ENCODE results near the gene WNT2. TPM values are rescaled to one million over a fixed set of nuclear protein-coding genes. Genes with fewer than 3 reads are reported as not detected.
A peak's percentile ranks its signal among the peaks of the same experiment; 100 is the strongest.

Gene WNT2
- total and polyA plus RNA-seq, 10 of the 15 experiments (the other 5 are each of a cell fraction or from before 2014, with no cell fraction given), result 0.07 to 0.34 (median 0.19) TPM

DNA sequence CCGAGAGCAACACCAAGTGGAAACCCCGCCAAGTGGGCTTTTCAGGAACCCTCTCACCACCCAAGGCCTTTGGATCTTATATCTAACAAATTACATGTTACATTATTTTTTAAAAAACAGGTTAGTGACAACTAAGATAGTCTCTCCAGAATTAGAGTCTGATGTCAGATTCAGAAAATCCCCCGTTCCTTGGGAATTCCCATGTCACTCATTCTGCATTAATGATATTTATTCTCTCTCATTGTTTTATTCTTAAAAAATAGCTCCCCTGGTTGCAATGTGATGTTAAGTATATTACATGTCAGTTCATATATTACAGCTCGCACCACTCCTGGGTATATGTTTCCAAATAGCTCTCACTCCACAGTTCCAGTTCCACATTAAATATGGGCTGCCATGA is 81.8 kb downstream of the WNT2 start (continued):
- TF ChIP-seq, protein P1, sequence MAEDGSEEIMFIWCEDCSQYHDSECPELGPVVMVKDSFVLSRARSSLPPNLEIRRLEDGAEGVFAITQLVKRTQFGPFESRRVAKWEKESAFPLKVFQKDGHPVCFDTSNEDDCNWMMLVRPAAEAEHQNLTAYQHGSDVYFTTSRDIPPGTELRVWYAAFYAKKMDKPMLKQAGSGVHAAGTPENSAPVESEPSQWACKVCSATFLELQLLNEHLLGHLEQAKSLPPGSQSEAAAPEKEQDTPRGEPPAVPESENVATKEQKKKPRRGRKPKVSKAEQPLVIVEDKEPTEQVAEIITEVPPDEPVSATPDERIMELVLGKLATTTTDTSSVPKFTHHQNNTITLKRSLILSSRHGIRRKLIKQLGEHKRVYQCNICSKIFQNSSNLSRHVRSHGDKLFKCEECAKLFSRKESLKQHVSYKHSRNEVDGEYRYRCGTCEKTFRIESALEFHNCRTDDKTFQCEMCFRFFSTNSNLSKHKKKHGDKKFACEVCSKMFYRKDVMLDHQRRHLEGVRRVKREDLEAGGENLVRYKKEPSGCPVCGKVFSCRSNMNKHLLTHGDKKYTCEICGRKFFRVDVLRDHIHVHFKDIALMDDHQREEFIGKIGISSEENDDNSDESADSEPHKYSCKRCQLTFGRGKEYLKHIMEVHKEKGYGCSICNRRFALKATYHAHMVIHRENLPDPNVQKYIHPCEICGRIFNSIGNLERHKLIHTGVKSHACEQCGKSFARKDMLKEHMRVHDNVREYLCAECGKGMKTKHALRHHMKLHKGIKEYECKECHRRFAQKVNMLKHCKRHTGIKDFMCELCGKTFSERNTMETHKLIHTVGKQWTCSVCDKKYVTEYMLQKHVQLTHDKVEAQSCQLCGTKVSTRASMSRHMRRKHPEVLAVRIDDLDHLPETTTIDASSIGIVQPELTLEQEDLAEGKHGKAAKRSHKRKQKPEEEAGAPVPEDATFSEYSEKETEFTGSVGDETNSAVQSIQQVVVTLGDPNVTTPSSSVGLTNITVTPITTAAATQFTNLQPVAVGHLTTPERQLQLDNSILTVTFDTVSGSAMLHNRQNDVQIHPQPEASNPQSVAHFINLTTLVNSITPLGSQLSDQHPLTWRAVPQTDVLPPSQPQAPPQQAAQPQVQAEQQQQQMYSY (CRISPR knock-in tag; IDR thresholded peaks at IDR 0.05), result no peak
- TF ChIP-seq CREM (IDR thresholded peaks at IDR 0.05; ENCODE audit: low read depth) (no peak), MEF2A (IDR thresholded peaks at IDR 0.05; ENCODE audit: insufficient read depth, low read depth, low read length) (peak; percentile 74), RELA (IDR thresholded peaks at IDR 0.05; ENCODE audit: borderline replicate concordance, partially characterized antibody) (peak; percentile 12)
- TF ChIP-seq, protein P2, sequence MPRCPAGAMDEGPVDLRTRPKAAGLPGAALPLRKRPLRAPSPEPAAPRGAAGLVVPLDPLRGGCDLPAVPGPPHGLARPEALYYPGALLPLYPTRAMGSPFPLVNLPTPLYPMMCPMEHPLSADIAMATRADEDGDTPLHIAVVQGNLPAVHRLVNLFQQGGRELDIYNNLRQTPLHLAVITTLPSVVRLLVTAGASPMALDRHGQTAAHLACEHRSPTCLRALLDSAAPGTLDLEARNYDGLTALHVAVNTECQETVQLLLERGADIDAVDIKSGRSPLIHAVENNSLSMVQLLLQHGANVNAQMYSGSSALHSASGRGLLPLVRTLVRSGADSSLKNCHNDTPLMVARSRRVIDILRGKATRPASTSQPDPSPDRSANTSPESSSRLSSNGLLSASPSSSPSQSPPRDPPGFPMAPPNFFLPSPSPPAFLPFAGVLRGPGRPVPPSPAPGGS (IDR thresholded peaks at IDR 0.05; ENCODE audit: borderline replicate concordance, insufficient read depth, low read depth, low read length, poor library complexity, severe bottlenecking), result no peak

DNA sequence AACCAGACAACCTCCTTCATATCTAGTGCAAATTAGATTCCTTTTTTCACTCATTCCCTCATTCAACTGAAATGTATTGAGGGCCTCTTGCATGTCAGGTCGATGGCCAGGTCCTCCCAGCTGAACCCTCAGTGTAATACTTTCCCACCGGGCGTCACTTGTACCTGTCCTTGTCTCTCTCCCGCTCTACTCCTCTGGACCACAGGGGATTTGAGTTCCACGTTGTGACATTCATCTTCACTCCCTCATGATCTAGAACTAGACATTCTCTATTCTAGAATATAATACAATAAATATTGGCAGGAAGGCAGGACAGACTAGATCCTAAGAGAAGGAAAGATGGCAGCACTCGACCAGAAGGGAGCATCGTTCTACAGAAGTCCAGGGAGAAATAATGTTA is 83.9 kb downstream of the WNT2 start:
- WGBS (ENCODE audit: insufficient coverage, insufficient replicate concordance, low lambda C conversion rate, missing lambda C conversion rate), result 74% methylated on average over 7 of the region's 7 CpGs
- POLR2A ChIA-PET, result interaction anchor here (0.6 to 2.2 kb wide), 4 partner anchors 8 to 1436 kb away, joined by 3 to 9 read pairs (median 4); no protein-coding TSS in a partner anchor
- Histone ChIP-seq H3K9me3 (replicated peaks; ENCODE audit: control insufficient read depth, insufficient read depth, low read length) (no peaks in the 10 kb centered on the region; the same call in 1 of the 3 replicates), H3K36me3 (ENCODE audit: control insufficient read depth in 2 of 2, insufficient read depth in 2 of 2, low read length in 1 of 2) (no peaks in the 10 kb centered on the region), H3K4me3 (no peak overlapping the region), H3K27me3 (replicated peaks in 1 of 2; ENCODE audit: control insufficient read depth in 2 of 2, insufficient read depth in 2 of 2, low read length in 1 of 2) (no peaks in the 10 kb centered on the region), H4K20me1 (ENCODE audit: control insufficient read depth, insufficient read depth) (no peaks in the 10 kb centered on the region), H3K4me2 (ENCODE audit: control insufficient read depth, insufficient read depth) (no peak overlapping the region), H2AFZ (ENCODE audit: control insufficient read depth, low read depth, low read length) (no peak overlapping the region), H3K9ac (ENCODE audit: control insufficient read depth, insufficient read depth, low read length) (no peak overlapping the region), H3K4me1 (ENCODE audit: control insufficient read depth, insufficient read depth, low read length) (peaks cover 12% of the 10 kb centered on the region), H3K79me2 (ENCODE audit: control insufficient read depth, insufficient read depth, low read length) (no peaks in the 10 kb centered on the region), H3K27ac (ENCODE audit: control insufficient read depth, insufficient read depth) (no peak overlapping the region)
- ATAC-seq (no peak), FAIRE-seq (no peak), DNase-seq (ENCODE audit: low read depth, low spot score) (no peak)
- CTCF ChIA-PET, result interaction anchor here (0.6 to 1.8 kb wide), 2 partner anchors 17 to 26 kb away, joined by 3 to 5 read pairs; no protein-coding TSS in a partner anchor
- in situ Hi-C loops (cut with MboI) (no loop called here), intact Hi-C loops (cut with micrococcal nuclease; ENCODE audit: unreplicated experiment) (loop anchor here (2.0 kb wide), 1 partner anchor 20 kb away; no protein-coding TSS in a partner anchor)
- no peak for TF ChIP-seq MEF2B (IDR thresholded peaks at IDR 0.05; ENCODE audit: partially characterized antibody, poor library complexity, severe bottlenecking)
- TF ChIP-seq IKZF2 (IDR thresholded peaks at IDR 0.05), result no peak
- no peak for TF ChIP-seq HDGF (IDR thresholded peaks at IDR 0.05)
- no peak for TF ChIP-seq POLR2A (IDR thresholded peaks at IDR 0.05; ENCODE audit: low read depth, low read length)
- TF ChIP-seq CREB1 (IDR thresholded peaks at IDR 0.05; ENCODE audit: low read depth), result no peak
- TF ChIP-seq PML (IDR thresholded peaks at IDR 0.05; ENCODE audit: low read length), result no peak
- TF ChIP-seq STAT3 (IDR thresholded peaks at IDR 0.05; ENCODE audit: low read depth, low read length), result no peak
- no peak for TF ChIP-seq POLR2AphosphoS2 (IDR thresholded peaks at IDR 0.05; ENCODE audit: low read depth, low read length)
- no peak for TF ChIP-seq JUNB (IDR thresholded peaks at IDR 0.05)
- BruUV-seq (replicated peaks), result no TSS peak
- RAD21 ChIA-PET (ENCODE audit: unreplicated experiment), result interaction anchor here (0.9 to 3.9 kb wide), 2 partner anchors 12 to 79 kb away, joined by 3 to 29 read pairs; no protein-coding TSS in a partner anchor
- SMC1A ChIA-PET (ENCODE audit: uncharacterized antibody, unreplicated experiment), result interaction anchor here (0.6 to 4.2 kb wide), 8 partner anchors 11 to 307 kb away, joined by 3 to 25 read pairs (median 4); no protein-coding TSS in a partner anchor

Measured in GM12878 (cell line).